HAP-1 (cell line): ENCODE measurements around the gene GDPD5.

Experiments used
- DNase-seq, 2 experiments: peaks; one replicate each; pipeline ENCODE4 v3.0.0-alpha.2; 2016 to 2020; ENCODE audit warnings: low spot score in 2 of 2
- H3K27me3 ChIP-seq: fragments of 250-450 bp; sonication (Bioruptor Pico); 2 replicates; pipeline ENCODE4 v1.5.1; 2020; ENCODE audit warnings: low read depth, mild to moderate bottlenecking, moderate library complexity
- H3K36me3 ChIP-seq: fragments of 250-450 bp; sonication (Bioruptor Pico); replicated peaks from 2 replicates; pipeline ENCODE4 v1.5.1; 2020; ENCODE audit warnings: mild to moderate bottlenecking
- H3K4me1 ChIP-seq: fragments of 250-450 bp; sonication (Bioruptor Pico); 2 replicates; pipeline ENCODE4 v1.5.1; 2020; ENCODE audit warnings: mild to moderate bottlenecking
- H3K4me3 ChIP-seq: fragments of 250-450 bp; sonication (Bioruptor Pico); 2 replicates; pipeline ENCODE4 v1.5.1; 2020; ENCODE audit warnings: mild to moderate bottlenecking, moderate library complexity
- H3K9me3 ChIP-seq: fragments of 250-450 bp; sonication (Bioruptor Pico); 2 replicates; pipeline ENCODE4 v1.5.1; 2020; ENCODE audit warnings: mild to moderate bottlenecking, moderate library complexity
- in situ Hi-C: fragments of 300-500 bp; cut with MboI; formaldehyde crosslinking; loops from 3 replicates; pipeline ENCODE4 v1.14.3; 2020; ENCODE audit warnings: low sequenced_read_pairs, inconsistent platforms, mixed read lengths

The GDPD5 gene

DNA sequence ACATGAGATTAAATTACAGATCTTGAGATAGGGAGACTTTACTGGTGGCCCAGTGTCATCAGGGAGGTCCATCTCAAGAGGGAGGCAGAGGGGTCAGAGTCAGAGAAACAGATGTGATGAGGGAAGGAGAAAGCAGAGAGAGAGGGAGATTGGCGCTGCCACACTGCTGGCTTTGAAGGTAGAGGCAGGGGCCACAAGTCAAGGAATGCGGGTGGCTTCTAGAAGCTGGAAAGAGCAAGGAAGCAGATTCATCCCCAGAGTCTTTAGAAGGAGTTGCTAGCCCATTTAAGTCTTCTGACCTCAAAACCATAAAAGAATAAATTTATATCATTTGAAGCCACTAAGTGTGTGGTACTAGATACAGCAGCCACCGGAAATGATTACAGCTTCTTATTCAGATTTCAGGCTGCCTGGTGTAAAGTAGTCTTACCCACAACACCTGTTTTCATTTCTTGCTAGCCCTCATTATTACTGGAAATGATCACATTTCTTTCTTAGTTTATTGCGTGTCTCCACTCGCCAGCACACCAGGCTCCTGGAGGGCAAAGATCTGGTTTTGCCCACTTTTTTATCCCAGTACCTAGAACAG lies 23.7 kb upstream of the GDPD5 start:
- Histone ChIP-seq H3K4me3 (no peak overlapping the region), H3K27me3 (0 out of 2 replicates have a peak, but pooled peaks cover 7% of the 10 kb centered on the region), H3K4me1 (no peaks in the 10 kb centered on the region), H3K9me3 (no peaks in the 10 kb centered on the region), H3K36me3 (no peaks in the 10 kb centered on the region)
- in situ Hi-C loops = no loop called here
- DNase-seq = no peak

GRCh38 chr11:75548595-75549272 lies 23.0 kb upstream of the GDPD5 start:
- in situ Hi-C loops = no loop called here
- DNase-seq = no peak

GRCh38 chr11:75547617-75548058 lies 21.9 kb upstream of the GDPD5 start:
- Histone ChIP-seq H3K4me3 (no peak overlapping the region), H3K4me1 (no peaks in the 10 kb centered on the region), H3K9me3 (no peaks in the 10 kb centered on the region), H3K27me3 (0 out of 2 replicates have a peak, but pooled peaks cover 7% of the 10 kb centered on the region), H3K36me3 (no peaks in the 10 kb centered on the region)
- in situ Hi-C loops = no loop called here
- peak; percentile 34 to 83 for DNase-seq

More at GRCh38 chr11:75548595-75549272, 23.0 kb upstream of the GDPD5 start:
- Histone ChIP-seq H3K27me3 (0 out of 2 replicates have a peak, but pooled peaks cover 7% of the 10 kb centered on the region), H3K9me3 (no peaks in the 10 kb centered on the region), H3K4me3 (no peak overlapping the region), H3K36me3 (no peaks in the 10 kb centered on the region), H3K4me1 (no peaks in the 10 kb centered on the region)

GRCh38 chr11:75547177-75547576 lies 21.4 kb upstream of the GDPD5 start:
- no peak for DNase-seq
- Histone ChIP-seq H3K4me3 (no peak overlapping the region), H3K36me3 (no peaks in the 10 kb centered on the region), H3K9me3 (no peaks in the 10 kb centered on the region), H3K4me1 (no peaks in the 10 kb centered on the region), H3K27me3 (0 out of 2 replicates have a peak, but pooled peaks cover 7% of the 10 kb centered on the region)
- in situ Hi-C loops = no loop called here

- DNase-seq = no peak
- Histone ChIP-seq H3K9me3 (no peaks in the 10 kb centered on the region), H3K27me3 (0 out of 2 replicates have a peak, but pooled peaks cover 7% of the 10 kb centered on the region), H3K4me1 (no peaks in the 10 kb centered on the region), H3K4me3 (no peak overlapping the region), H3K36me3 (no peaks in the 10 kb centered on the region)
- in situ Hi-C loops = no loop called here
These were observed 18.1 kb upstream of the GDPD5 start for GRCh38 chr11:75543806-75544205.

GRCh38 chr11:75542088-75542438 lies 16.3 kb upstream of the GDPD5 start:
- 0 out of 2 replicates have a peak, but pooled peaks cover 7% of the 10 kb centered on the region for H3K27me3 ChIP-seq
- no peaks in the 10 kb centered on the region for H3K9me3 ChIP-seq
- no peaks in the 10 kb centered on the region for H3K4me1 ChIP-seq
- in situ Hi-C loops = no loop called here
- H3K4me3 ChIP-seq = no peak overlapping the region
- H3K36me3 ChIP-seq = no peaks in the 10 kb centered on the region
- no peak for DNase-seq

- H3K4me1 ChIP-seq = no peaks in the 10 kb centered on the region
- in situ Hi-C loops = no loop called here
- 0 out of 2 replicates have a peak, but pooled peaks cover 7% of the 10 kb centered on the region for H3K27me3 ChIP-seq
- DNase-seq = no peak
- H3K4me3 ChIP-seq = no peak overlapping the region
- no peaks in the 10 kb centered on the region for H3K36me3 ChIP-seq
- H3K9me3 ChIP-seq = no peaks in the 10 kb centered on the region
These were observed 15.7 kb upstream of the GDPD5 start for GRCh38 chr11:75541193-75542087.

- H3K36me3 ChIP-seq = no peaks in the 10 kb centered on the region
- H3K27me3 ChIP-seq = no peaks in the 10 kb centered on the region
- in situ Hi-C loops = loop anchor here (5.0 to 10.0 kb wide), 2 partner anchors 92 to 265 kb away; no protein-coding TSS in a partner anchor
- H3K4me3 ChIP-seq = no peak overlapping the region
- DNase-seq = no peak
- peaks cover under 1% of the 10 kb centered on the region; the same call in 1 of the 2 replicates for H3K4me1 ChIP-seq
- no peaks in the 10 kb centered on the region for H3K9me3 ChIP-seq
These were observed 14.0 kb upstream of the GDPD5 start for GRCh38 chr11:75539459-75540334.

- peaks cover 13% of the 10 kb centered on the region for H3K4me1 ChIP-seq
- no peaks in the 10 kb centered on the region for H3K27me3 ChIP-seq
- no peaks in the 10 kb centered on the region for H3K9me3 ChIP-seq
- H3K36me3 ChIP-seq = no peaks in the 10 kb centered on the region
- DNase-seq = no peak
- in situ Hi-C loops = loop anchor here (5.0 to 10.0 kb wide), 2 partner anchors 91 to 264 kb away; no protein-coding TSS in a partner anchor
- H3K4me3 ChIP-seq = no peak overlapping the region
These were observed 12.6 kb upstream of the GDPD5 start for GRCh38 chr11:75538150-75538942.

DNA sequence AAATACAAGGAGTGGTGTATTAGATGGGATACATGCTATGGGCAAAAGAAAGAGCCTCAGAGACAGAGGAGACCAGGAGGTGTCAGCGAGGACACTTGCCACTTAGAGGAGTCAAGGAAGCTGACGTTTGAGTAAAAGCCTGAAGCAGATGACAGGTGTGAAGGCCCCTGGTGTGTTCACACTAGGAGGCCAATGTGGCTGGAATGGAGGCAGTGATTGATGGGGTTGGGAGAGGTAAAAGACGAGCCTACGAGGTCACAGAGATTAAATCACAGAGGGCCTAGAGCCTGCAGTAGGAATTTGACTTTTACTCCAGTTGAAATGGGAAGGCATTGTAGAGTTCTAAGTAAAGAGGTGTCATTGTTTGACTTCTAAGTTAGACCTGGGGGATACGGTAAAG lies 12.0 kb upstream of the GDPD5 start:
- in situ Hi-C loops = loop anchor here (5.0 to 10.0 kb wide), 2 partner anchors 90 to 263 kb away; no protein-coding TSS in a partner anchor
- H3K9me3 ChIP-seq = no peaks in the 10 kb centered on the region
- no peaks in the 10 kb centered on the region for H3K27me3 ChIP-seq
- H3K4me3 ChIP-seq = no peak overlapping the region
- no peak for DNase-seq
- H3K36me3 ChIP-seq = no peaks in the 10 kb centered on the region
- H3K4me1 ChIP-seq = peaks cover 13% of the 10 kb centered on the region

DNA sequence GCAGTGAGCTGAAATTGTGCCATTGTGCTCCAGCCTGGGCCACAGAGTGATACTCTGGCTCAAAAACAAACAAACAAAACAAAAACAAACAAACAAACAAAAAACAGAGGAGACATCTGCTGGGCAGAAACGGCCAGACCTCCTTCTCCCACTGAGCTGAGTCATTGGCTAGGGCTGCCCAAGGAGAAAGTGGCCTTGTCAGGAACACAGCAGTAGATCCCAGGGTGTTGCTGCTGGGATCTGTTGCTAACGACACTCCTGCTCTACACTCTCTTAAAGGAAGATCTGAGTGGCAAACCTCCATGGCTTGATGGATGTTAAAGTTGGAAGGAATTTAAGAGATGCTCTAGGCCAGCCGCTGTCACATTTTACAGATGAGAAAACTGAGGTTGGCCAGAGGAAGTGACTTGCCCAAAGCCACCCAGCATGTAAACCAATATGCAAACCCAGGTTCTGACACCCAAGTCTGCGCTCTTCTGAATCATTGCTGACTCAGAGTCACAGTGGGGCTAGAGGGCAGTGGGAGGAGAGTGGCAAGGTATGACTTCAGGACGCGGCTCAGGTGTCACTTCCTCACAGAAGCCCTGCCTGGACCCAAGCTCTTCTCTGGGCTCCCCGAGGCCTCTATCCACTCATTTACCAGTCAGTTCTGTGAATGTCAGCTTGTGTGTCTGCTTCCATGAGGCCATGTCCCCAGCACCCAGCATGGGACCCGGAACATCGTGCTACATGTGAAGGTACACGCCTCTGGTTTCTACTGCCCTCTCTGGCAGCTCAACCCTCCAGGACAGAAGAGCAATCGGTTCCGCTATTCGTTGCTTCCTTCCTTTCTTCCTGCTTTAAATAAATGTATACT lies 11.3 kb upstream of the GDPD5 start:
- Histone ChIP-seq H3K27me3 (no peaks in the 10 kb centered on the region), H3K4me3 (no peak overlapping the region), H3K9me3 (no peaks in the 10 kb centered on the region), H3K4me1 (peaks cover 13% of the 10 kb centered on the region), H3K36me3 (no peaks in the 10 kb centered on the region)
- DNase-seq = no peak
- in situ Hi-C loops = loop anchor here (5.0 to 10.0 kb wide), 2 partner anchors 90 to 262 kb away; no protein-coding TSS in a partner anchor
